ENCODE data around the gene RAD9B. TPM values are rescaled to one million over a fixed set of nuclear protein-coding genes. Genes with fewer than 3 reads are reported as not detected.

Gene RAD9B
- total RNA-seq, 4 donors from 2014 or later: 0.22 to 1.9 (median 0.82) TPM; not detected in 1

GRCh38 chr12:110513842-110514241 is 11.7 kb downstream of the RAD9B start:
- no peak for TF ChIP-seq CTCF (IDR thresholded peaks at IDR 0.05; ENCODE audit: low read depth)

- no peak for TF ChIP-seq CTCF (IDR thresholded peaks at IDR 0.05; ENCODE audit: low read depth)
Measured at GRCh38 chr12:110514363-110514762, 12.2 kb downstream of the RAD9B start.

GRCh38 chr12:110516995-110517394 is 14.9 kb downstream of the RAD9B start:
- TF ChIP-seq CTCF (IDR thresholded peaks at IDR 0.05; ENCODE audit: low read depth): no peak

GRCh38 chr12:110528277-110528839 is 26.2 kb downstream of the RAD9B start:
- no peak for TF ChIP-seq CTCF (IDR thresholded peaks at IDR 0.05; ENCODE audit: low read depth)

DNA sequence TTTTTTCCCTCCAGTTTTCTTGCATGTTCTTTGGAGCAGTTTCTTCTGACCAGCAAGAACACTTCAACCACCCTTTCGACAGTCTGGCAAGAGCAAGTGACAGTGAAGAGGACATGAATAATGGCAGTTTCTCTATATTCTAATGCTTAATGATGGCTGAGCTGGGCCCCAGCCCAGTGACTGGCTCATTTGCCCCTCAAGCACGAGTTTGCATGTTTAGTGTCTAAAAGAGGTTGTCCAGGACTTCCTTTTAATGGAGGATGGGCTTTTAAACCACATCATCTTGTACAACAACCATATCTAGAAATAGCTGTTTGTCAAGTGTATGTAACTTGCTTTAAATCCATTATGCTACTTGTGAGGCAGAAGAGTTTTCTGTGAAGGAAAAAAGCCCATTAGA is 28.4 kb downstream of the RAD9B start:
- TF ChIP-seq CTCF (IDR thresholded peaks at IDR 0.05; ENCODE audit: low read depth): no peak

GRCh38 chr12:110531741-110532333 is 29.7 kb downstream of the RAD9B start:
- no peak for TF ChIP-seq CTCF (IDR thresholded peaks at IDR 0.05; ENCODE audit: low read depth)

DNA sequence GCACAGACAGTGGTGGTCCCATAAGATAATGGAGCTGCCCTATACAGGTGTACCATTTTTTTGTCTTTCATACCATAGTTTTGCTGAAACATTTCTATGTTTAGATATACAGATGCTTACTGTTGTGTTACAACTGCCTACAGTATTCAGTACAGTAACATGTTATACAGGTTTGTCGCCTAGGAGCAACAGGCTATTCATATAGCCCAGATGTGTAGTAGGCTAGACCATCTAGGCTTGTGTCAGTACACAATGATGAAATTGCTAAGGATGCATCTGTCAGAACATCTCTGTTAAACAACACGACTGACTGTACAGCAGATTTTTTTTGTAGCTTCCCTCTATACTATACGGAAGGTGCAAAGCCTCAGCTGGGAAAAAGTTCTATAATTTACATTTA is 30.5 kb downstream of the RAD9B start:
- TF ChIP-seq CTCF (IDR thresholded peaks at IDR 0.05; ENCODE audit: low read depth): no peak
